Epithelial cell of esophagus (primary cell): ENCODE results near the gene ADSS2.

Experiments
- DNase-seq: peaks from one replicate; pipeline ENCODE4 v3.0.0; 2010; ENCODE audit warnings: low read depth
- H3K4me3 ChIP-seq: 2 replicates; pipeline ENCODE4 v1.5.1; 2011; ENCODE audit warnings: mild to moderate bottlenecking, low read length, control low read depth
- TF ChIP-seq, protein P1 (sequence below): IDR thresholded peaks from 2 replicates; pipeline ENCODE4 v1.5.1; 2011; ENCODE audit warnings: low read depth, mild to moderate bottlenecking, low read length, control low read depth, inconsistent platforms; ENCODE audit not compliant: insufficient read depth; ENCODE audit errors: missing control alignments

The ADSS2 gene

DNA sequence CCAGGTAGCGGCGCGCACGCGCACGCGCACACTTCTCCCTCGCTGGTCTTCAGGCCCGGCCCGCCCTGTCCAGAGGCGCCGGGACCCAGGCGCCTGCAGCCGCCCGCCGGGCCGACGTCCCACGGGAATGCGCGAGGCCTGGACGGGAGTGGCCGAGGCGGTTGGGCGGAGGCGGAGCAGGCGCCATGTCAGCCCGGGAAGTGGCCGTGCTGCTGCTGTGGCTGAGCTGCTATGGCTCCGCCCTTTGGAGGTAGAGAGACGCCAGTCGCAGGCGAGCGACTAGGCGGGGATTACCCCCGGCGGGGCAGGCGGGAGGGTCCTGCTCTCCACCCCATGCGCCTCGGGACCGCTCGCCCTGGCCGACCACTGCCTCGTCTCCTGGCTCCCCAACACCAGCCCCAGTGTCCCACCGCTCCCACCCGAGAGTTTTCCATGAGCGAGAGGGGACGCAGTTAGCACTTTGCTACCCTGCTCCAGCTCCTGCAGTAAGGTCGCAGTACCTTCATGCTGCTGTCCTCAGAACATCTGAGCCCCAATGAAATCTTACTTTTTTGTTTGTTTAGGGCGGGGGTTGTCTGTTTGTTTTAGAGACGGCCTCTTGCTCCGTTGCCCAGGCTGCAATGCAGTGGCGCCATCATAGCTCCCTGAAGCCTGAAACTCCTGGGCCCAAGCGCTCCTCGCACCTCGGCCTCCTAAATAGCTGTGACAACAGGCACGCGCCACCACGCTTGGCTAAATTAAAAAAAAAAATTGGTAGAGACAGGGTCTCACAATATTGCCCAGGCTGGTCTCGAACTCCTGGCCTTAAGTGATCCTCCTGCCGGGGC is 9.7 kb upstream of the ADSS2 start, which contains the start of gene CATSPERE:
TSS of gene CATSPERE (plus strand) at position 29 of the 827 bp plus-strand sequence. CDS start at position 186, 157 bp downstream.
- TF ChIP-seq, protein P1, sequence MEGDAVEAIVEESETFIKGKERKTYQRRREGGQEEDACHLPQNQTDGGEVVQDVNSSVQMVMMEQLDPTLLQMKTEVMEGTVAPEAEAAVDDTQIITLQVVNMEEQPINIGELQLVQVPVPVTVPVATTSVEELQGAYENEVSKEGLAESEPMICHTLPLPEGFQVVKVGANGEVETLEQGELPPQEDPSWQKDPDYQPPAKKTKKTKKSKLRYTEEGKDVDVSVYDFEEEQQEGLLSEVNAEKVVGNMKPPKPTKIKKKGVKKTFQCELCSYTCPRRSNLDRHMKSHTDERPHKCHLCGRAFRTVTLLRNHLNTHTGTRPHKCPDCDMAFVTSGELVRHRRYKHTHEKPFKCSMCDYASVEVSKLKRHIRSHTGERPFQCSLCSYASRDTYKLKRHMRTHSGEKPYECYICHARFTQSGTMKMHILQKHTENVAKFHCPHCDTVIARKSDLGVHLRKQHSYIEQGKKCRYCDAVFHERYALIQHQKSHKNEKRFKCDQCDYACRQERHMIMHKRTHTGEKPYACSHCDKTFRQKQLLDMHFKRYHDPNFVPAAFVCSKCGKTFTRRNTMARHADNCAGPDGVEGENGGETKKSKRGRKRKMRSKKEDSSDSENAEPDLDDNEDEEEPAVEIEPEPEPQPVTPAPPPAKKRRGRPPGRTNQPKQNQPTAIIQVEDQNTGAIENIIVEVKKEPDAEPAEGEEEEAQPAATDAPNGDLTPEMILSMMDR = no peak
- DNase-seq = peak; percentile 88
- peak within 1 kb of the TSS; percentile 57 for H3K4me3 ChIP-seq

DNA sequence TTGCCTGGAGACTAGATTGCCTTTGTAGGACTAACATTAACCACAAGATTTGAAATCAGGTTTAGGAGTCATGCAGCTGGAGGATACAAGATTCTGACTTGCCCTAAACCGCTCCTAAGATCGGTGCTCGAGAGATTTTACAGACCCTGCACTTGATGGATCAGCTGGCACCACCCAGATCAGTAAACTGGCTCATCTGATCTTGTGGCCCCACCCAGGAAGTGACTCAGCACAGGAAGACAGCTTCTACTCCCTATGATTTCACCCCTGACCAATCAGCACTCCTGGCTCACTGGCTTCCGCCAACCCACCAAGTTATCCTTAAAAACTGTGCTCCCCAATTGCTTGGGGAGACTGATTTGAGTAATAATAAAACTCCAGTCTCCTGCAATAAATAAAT is 8.5 kb upstream of the ADSS2 start:
- peak; percentile 34 for DNase-seq
- no peak overlapping the region for H3K4me3 ChIP-seq
- TF ChIP-seq, protein P1 = no peak

DNA sequence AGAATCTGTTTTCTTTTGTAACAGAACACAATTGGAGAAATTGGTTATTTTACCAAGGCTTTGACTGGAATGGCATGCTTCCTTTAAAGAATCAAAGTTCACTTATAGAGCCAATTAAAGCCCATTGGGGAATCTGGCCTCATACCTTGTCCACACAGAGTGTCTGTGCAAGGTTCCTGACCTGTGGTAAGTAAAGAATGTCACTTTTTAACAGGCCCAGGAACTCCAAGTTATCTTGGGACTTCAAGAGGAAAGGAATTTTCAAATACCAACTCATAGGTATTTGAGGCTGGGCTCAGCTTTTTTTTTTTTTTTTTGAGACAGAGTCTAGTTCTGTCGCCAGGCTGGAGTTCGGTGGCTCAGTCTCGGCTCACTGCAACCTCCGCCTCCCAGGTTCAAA is 7.1 kb upstream of the ADSS2 start:
- no peak for DNase-seq

DNA sequence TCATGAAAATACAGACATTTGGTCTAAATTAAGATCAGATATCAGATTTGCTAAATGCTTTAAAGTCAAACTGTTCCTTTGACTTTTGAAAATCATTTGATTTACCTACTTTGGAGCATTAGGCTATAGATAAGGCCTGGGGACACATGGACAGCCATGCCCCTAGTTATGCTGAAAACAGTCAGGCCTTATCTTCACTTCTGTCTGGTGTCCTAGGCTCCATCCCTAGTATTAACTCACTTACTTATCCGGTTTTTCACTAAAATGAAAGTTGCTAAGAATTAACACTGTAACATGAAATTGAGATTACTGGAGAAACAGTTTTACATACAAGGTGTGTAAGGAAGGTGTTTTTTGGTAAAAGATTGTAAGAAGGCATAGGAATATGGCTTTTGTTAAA is 4.9 kb upstream of the ADSS2 start:
- no peak for DNase-seq
- TF ChIP-seq, protein P1 = no peak
- H3K4me3 ChIP-seq = no peak overlapping the region

More for the DNA sequence above, 7.1 kb upstream of the ADSS2 start:
- TF ChIP-seq, protein P1 = no peak
- H3K4me3 ChIP-seq = no peak overlapping the region

DNA sequence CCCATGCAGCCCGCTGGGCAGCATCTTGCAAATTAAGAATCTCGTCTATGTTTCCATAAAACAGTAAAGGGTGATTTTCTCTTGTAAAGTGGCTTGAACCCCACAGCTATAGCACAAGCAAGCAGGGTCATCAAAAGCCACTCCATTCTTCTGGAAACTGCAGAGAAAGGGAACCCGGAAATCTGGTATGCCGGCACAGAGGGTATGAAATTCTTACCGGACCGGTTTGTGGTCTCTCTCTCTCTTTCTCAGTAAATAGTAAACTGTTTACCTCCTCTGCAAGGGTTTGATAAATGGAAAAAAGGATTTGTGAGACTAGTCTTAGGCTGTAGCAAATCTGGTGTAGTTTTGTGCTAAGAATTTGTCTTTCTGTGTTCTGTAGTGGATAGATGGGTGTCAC is 2.7 kb upstream of the ADSS2 start:
- TF ChIP-seq, protein P1 = no peak
- peak; percentile 55 for DNase-seq

DNA sequence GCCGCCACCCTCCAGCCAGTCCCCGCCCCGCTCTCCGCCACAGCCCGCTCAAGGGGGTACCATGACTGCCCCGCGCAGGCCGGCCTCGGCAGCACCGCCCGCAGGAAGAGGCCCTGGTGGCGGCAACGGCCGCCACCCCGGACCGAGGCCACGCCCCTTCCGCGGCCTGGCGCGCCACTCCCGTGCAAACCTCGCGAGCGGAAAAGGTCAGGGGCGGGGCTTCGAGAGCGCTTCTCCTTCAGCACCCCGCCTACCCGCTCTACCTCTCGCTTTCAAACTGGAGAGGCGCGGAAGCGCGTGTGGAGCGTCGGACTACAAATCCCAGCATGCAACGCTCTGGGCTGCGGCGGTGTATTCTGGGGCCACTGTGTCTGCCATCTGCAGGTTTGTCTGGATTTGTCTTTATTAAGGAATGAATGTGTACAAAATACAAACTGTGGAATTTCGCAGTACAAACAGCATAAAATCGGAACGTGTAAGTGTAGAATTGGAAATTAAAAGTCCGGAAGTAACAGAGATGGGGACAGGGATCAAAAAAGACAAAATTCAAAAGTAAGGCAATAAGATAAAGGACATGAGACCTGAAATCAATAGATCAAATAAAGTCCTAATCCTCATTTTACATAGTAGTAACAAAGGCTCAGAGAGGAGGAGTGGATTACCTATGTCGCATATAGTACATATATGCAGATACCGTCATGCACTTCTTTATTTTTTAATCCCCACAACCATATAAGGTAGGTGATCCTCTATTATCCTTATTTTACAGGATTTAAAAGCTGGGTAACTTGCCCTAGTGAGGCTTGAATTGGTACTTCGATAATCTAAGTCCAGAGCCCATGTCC is 464 bp upstream of the ADSS2 start:
- peak overlapping the region; percentile 90 for H3K4me3 ChIP-seq
- TF ChIP-seq, protein P1 = peak; percentile 35
- DNase-seq = peak; percentile 99

More for the DNA sequence above, 2.7 kb upstream of the ADSS2 start:
- peak overlapping the region; percentile 7 for H3K4me3 ChIP-seq
